ENCODE measurements around the gene AURKB. TPM values are rescaled to one million over a fixed set of nuclear protein-coding genes. Genes with fewer than 3 reads are reported as not detected.

The AURKB gene
- total RNA-seq, 1 experiment from 2014 or later, result 141 TPM

- TF ChIP-seq YY1 (IDR thresholded peaks at IDR 0.05; ENCODE audit: extremely low read depth, insufficient replicate concordance, low read depth, low read length) (no peak), ATF3 (IDR thresholded peaks at IDR 0.05) (no peak), JUND (IDR thresholded peaks at IDR 0.05) (no peak), EGR1 (IDR thresholded peaks at IDR 0.05; ENCODE audit: low read depth) (no peak), CEBPB (IDR thresholded peaks at IDR 0.05; ENCODE audit: low read depth) (no peak), ZFX (IDR thresholded peaks at IDR 0.05) (no peak), CBX3 (IDR thresholded peaks at IDR 0.05; ENCODE audit: low read depth) (no peak), RAD21 (IDR thresholded peaks at IDR 0.05; ENCODE audit: low read depth) (no peak), SIN3A (IDR thresholded peaks at IDR 0.05; ENCODE audit: low read depth) (no peak)
Observed at GRCh38 chr17:8231701-8232100, 21.3 kb upstream of the AURKB start (continued).

DNA sequence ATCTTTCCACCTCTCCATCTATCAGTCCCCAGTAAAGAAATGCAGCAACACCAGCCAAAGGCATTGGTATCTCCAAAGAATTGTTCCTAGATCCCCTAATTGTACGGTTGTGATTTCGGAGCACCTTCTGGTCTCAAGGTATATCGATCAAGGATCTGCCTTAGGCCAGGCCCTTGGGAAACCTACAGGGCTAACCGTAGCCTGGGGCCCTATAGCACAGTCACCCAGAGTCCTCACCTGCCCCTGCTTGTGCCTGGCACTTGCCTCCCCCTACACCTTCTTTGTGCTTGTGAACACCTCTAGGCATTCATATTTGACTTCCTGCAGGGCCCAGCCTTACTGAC lies 16.8 kb upstream of the AURKB start:
- H2AFZ ChIP-seq (ENCODE audit: low read depth, low read length, poor library complexity, severe bottlenecking), result no peak overlapping the region
- H3K36me3 ChIP-seq (ENCODE audit: control insufficient read depth in 1 of 2, insufficient read depth in 2 of 2, low read length in 2 of 2), result peaks cover 29 to 38% of the 10 kb centered on the region in 2 experiments
- ATAC-seq, result no peak
- no peak overlapping the region for H3K9ac ChIP-seq (ENCODE audit: low read length)
- no TSS peak for BruUV-seq (replicated peaks)
- no peaks in the 10 kb centered on the region for H3K27me3 ChIP-seq (ENCODE audit: insufficient read depth, low read length)
- peaks cover 19 to 53% of the 10 kb centered on the region in 2 experiments for H3K4me1 ChIP-seq (ENCODE audit: control insufficient read depth in 1 of 2, insufficient read depth in 2 of 2, low read length in 2 of 2)
- H4K20me1 ChIP-seq (ENCODE audit: insufficient read depth), result no peaks in the 10 kb centered on the region
- no peaks in the 10 kb centered on the region for H3K9me2 ChIP-seq (ENCODE audit: insufficient read depth)
- DNase-seq (ENCODE audit: low read depth, low spot score), result no peak
- no peaks in the 10 kb centered on the region for H3K79me2 ChIP-seq (ENCODE audit: insufficient read depth, low read length)
- peak overlapping the region; percentile 54 for H3K4me2 ChIP-seq (ENCODE audit: low read length)
- ChIA-PET POLR2A (interaction anchor here (1.2 to 7.5 kb wide), 4 partner anchors 21 to 71 kb away, joined by 3 to 63 read pairs (median 4); partner anchors contain the start of genes BORCS6 and CTC1), CTCF (interaction anchor here (1.3 to 1.8 kb wide), 2 partner anchors 21 to 74 kb away, joined by 4 to 6 read pairs; partner anchors contain the start of gene CTC1), RAD21 (ENCODE audit: low non-redundant PET in 1 of 2, low total read pairs in 2 of 2, uncharacterized antibody in 2 of 2, unreplicated experiment in 2 of 2) (interaction anchor here in 1 of 2 experiments (0.6 kb wide), 1 partner anchor 88 kb away, joined by 4 read pairs; no protein-coding TSS in a partner anchor)
- H3K27ac ChIP-seq (ENCODE audit: low read depth, low read length), result peak overlapping the region; percentile 52
- TF ChIP-seq SRF (IDR thresholded peaks at IDR 0.05; ENCODE audit: low read depth) (no peak), MAX (IDR thresholded peaks at IDR 0.05) (no peak), SIN3A (IDR thresholded peaks at IDR 0.05; ENCODE audit: low read depth) (no peak), JUND (IDR thresholded peaks at IDR 0.05) (no peak), ATF3 (IDR thresholded peaks at IDR 0.05) (no peak), CEBPB (IDR thresholded peaks at IDR 0.05; ENCODE audit: low read depth) (no peak), SP1 (IDR thresholded peaks at IDR 0.05; ENCODE audit: low read depth) (no peak), REST (IDR thresholded peaks at IDR 0.05; ENCODE audit: low read depth) (no peak), TCF7L2 (IDR thresholded peaks at IDR 0.05; ENCODE audit: borderline replicate concordance, extremely low read depth, insufficient read depth, insufficient read length) (no peak), POLR2AphosphoS5 (IDR thresholded peaks at IDR 0.05; ENCODE audit: low read depth, low read length) (no peak), EGR1 (IDR thresholded peaks at IDR 0.05; ENCODE audit: low read depth) (no peak), RAD21 (IDR thresholded peaks at IDR 0.05; ENCODE audit: low read depth) (no peak)
- TF ChIP-seq, protein P1, sequence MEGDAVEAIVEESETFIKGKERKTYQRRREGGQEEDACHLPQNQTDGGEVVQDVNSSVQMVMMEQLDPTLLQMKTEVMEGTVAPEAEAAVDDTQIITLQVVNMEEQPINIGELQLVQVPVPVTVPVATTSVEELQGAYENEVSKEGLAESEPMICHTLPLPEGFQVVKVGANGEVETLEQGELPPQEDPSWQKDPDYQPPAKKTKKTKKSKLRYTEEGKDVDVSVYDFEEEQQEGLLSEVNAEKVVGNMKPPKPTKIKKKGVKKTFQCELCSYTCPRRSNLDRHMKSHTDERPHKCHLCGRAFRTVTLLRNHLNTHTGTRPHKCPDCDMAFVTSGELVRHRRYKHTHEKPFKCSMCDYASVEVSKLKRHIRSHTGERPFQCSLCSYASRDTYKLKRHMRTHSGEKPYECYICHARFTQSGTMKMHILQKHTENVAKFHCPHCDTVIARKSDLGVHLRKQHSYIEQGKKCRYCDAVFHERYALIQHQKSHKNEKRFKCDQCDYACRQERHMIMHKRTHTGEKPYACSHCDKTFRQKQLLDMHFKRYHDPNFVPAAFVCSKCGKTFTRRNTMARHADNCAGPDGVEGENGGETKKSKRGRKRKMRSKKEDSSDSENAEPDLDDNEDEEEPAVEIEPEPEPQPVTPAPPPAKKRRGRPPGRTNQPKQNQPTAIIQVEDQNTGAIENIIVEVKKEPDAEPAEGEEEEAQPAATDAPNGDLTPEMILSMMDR (IDR thresholded peaks at IDR 0.05 in 2 of 3, conservative IDR thresholded peaks at IDR 0.05 in 1 of 3; ENCODE audit: borderline replicate concordance in 1 of 3, insufficient read depth in 1 of 3, low read depth in 2 of 3, low read length in 2 of 3), result no peak
- H3K4me3 ChIP-seq (replicated peaks in 1 of 2; ENCODE audit: low read depth in 1 of 2, low read length in 2 of 2), result no peak overlapping the region; a peak in 1 of 4 replicates
- H3K9me3 ChIP-seq (ENCODE audit: control insufficient read depth in 1 of 2, insufficient read depth in 1 of 2, low read depth in 1 of 2, low read length in 2 of 2), result no peaks in the 10 kb centered on the region
- intact Hi-C loops (cut with micrococcal nuclease), result loop anchor here (2.0 to 10.0 kb wide), 2 partner anchors 20 to 148 kb away; partner anchors contain the start of gene KRABD2
